Neural cell (in vitro differentiated cells): ENCODE results near the gene ZCCHC3. TPM values are rescaled to one million over a fixed set of nuclear protein-coding genes. Genes with fewer than 3 reads are reported as not detected.

Experiments used
- H2AFZ ChIP-seq: fragments of 200-600, 300-800 bp; sonication (generic), shearing (Covaris generic); 2 replicates; pipeline ENCODE4 v1.6.0; 2014; ENCODE audit warnings: low read depth, mild to moderate bottlenecking, antibody characterized with exemption, low read length, moderate library complexity
- H3F3A ChIP-seq: fragments of 200-600 bp; shearing (Covaris generic); 2 replicates; pipeline ENCODE4 v1.6.1; 2016; ENCODE audit warnings: mild to moderate bottlenecking, moderate library complexity, mixed read lengths, antibody characterized with exemption, low read length; ENCODE audit not compliant: insufficient read depth, poor library complexity, severe bottlenecking
- H3K27ac ChIP-seq: fragments of 200-600, 300-800 bp; sonication (generic), shearing (Covaris generic); 2 replicates; pipeline ENCODE4 v1.5.1; 2014; ENCODE audit warnings: mild to moderate bottlenecking, low read length, moderate library complexity
- H3K27me3 ChIP-seq: fragments of 300-800, 200-600 bp; sonication (generic), shearing (Covaris generic); 2 replicates; pipeline ENCODE4 v1.6.0; 2014; ENCODE audit warnings: mild to moderate bottlenecking, low read depth, low read length, moderate library complexity; ENCODE audit not compliant: insufficient read depth
- H3K36me3 ChIP-seq: fragments of 300-800, 200-600 bp; sonication (generic), shearing (Covaris generic); 2 replicates; pipeline ENCODE4 v1.5.1; 2014; ENCODE audit warnings: mild to moderate bottlenecking, antibody characterized with exemption, low read length, moderate library complexity; ENCODE audit not compliant: insufficient read depth
- H3K4me2 ChIP-seq: fragments of 300-800, 200-600 bp; sonication (generic), shearing (Covaris generic); 2 replicates; pipeline ENCODE4 v1.6.0; 2014; ENCODE audit warnings: mild to moderate bottlenecking, low read length
- H3K4me3 ChIP-seq: fragments of 300-800, 200-600 bp; sonication (generic), shearing (Covaris generic); 2 replicates; pipeline ENCODE4 v1.5.1; 2014; ENCODE audit warnings: mild to moderate bottlenecking, low read length, moderate library complexity
- H3K79me2 ChIP-seq: fragments of 200-600 bp; shearing (Covaris generic); replicated peaks from 2 replicates; pipeline ENCODE4 v1.6.0; 2014; ENCODE audit warnings: mild to moderate bottlenecking, low read length, moderate library complexity; ENCODE audit not compliant: insufficient read depth
- H3K9ac ChIP-seq: fragments of 300-800, 200-600 bp; sonication (generic), shearing (Covaris generic); 2 replicates; pipeline ENCODE4 v1.6.1; 2016; ENCODE audit warnings: mild to moderate bottlenecking, low read length, mixed read lengths
- H3K9me2 ChIP-seq: fragments of 200-600 bp; shearing (Covaris generic); 2 replicates; pipeline ENCODE4 v1.6.1; 2016; ENCODE audit warnings: mild to moderate bottlenecking, low read length, mixed read lengths; ENCODE audit not compliant: insufficient read depth
- H3K9me3 ChIP-seq: fragments of 200-600, 300-800 bp; sonication (generic), shearing (Covaris generic); 2 replicates; pipeline ENCODE4 v1.6.1; 2016; ENCODE audit warnings: mild to moderate bottlenecking, mixed run types, low read length, moderate library complexity, mixed read lengths
- H4K20me1 ChIP-seq: fragments of 200-600 bp; shearing (Covaris generic); 2 replicates; pipeline ENCODE4 v1.6.1; 2016; ENCODE audit warnings: mild to moderate bottlenecking, mixed run types; ENCODE audit not compliant: insufficient read depth
- CTCF ChIP-seq: fragments of 450-650 bp; IDR thresholded peaks from 2 replicates; pipeline ENCODE4 v1.5.1; 2014; ENCODE audit warnings: antibody characterized with exemption, mild to moderate bottlenecking, moderate library complexity; ENCODE audit not compliant: poor library complexity, severe bottlenecking
- EZH2 ChIP-seq: fragments of 200-600, 300-800 bp; shearing (Covaris generic), sonication (generic); IDR thresholded peaks from 2 replicates; pipeline ENCODE4 v1.6.1; 2014; ENCODE audit warnings: antibody characterized with exemption, low read length, borderline replicate concordance, mild to moderate bottlenecking; ENCODE audit not compliant: insufficient read depth, poor library complexity, severe bottlenecking
- MXI1 ChIP-seq: fragments of 450-650 bp; conservative IDR thresholded peaks from 2 replicates; pipeline ENCODE4 v1.6.1; 2014; ENCODE audit warnings: antibody characterized with exemption, mild to moderate bottlenecking; ENCODE audit not compliant: poor library complexity, severe bottlenecking
- POLR2AphosphoS5 ChIP-seq: IDR thresholded peaks from 2 replicates; pipeline ENCODE4 v1.6.1; 2012
- REST ChIP-seq: IDR thresholded peaks from 2 replicates; pipeline ENCODE4 v1.6.1; 2012; ENCODE audit warnings: borderline replicate concordance
- SMC3 ChIP-seq: fragments of 450-650 bp; conservative IDR thresholded peaks from 2 replicates; pipeline ENCODE4 v1.6.1; 2014; ENCODE audit warnings: antibody characterized with exemption, mild to moderate bottlenecking, moderate library complexity; ENCODE audit not compliant: poor library complexity
- TAF1 ChIP-seq: IDR thresholded peaks from 2 replicates; pipeline ENCODE4 v1.6.1; 2012; ENCODE audit warnings: low read depth
- polyA plus RNA-seq: library from polyadenylated mRNA; depleted of rRNA; stranded (reverse); fragments of >200 nt; gene quantifications from 2 replicates; pipeline ENCODE4 v1.2.3, GENCODE V29; 2014

ZCCHC3 gene
- polyA plus RNA-seq, 1 donor from 2014 or later, result 15.5 TPM

GRCh38 chr20:346033-346639 lies 48.8 kb downstream of the ZCCHC3 start:
- Histone ChIP-seq H3K4me3 (peak overlapping the region; percentile 84), H3K9ac (peak overlapping the region; percentile 97), H3K27me3 (no peaks in the 10 kb centered on the region), H3K9me2 (no peaks in the 10 kb centered on the region), H3K79me2 (peaks cover 13% of the 10 kb centered on the region), H2AFZ (peak overlapping the region; percentile 56), H3F3A (no peaks in the 10 kb centered on the region), H3K9me3 (no peaks in the 10 kb centered on the region), H3K36me3 (no peaks in the 10 kb centered on the region), H3K27ac (peak overlapping the region; percentile 98), H4K20me1 (no peaks in the 10 kb centered on the region), H3K4me2 (peak overlapping the region; percentile 43)
- TF ChIP-seq EZH2 (no peak), MXI1 (no peak), CTCF (no peak), REST (no peak), TAF1 (no peak), SMC3 (no peak)

- H3K4me3 ChIP-seq, result peak within 1 kb of the TSS; percentile 84
- H3K27ac ChIP-seq, result peak within 1 kb of the TSS; percentile 98
- peak within 1 kb of the TSS; percentile 97 for H3K9ac ChIP-seq
- no peaks in the 10 kb centered on the region for H3K27me3 ChIP-seq
- no peaks in the 10 kb centered on the region for H3K9me2 ChIP-seq
- H2AFZ ChIP-seq, result peak within 1 kb of the TSS; percentile 80
- H3F3A ChIP-seq, result no peaks in the 10 kb centered on the region
- no peaks in the 10 kb centered on the region for H3K9me3 ChIP-seq
- no peaks in the 10 kb centered on the region for H3K36me3 ChIP-seq
- H3K79me2 ChIP-seq, result peaks cover 13% of the 10 kb centered on the region
- H4K20me1 ChIP-seq, result no peaks in the 10 kb centered on the region
- TF ChIP-seq REST (no peak), SMC3 (no peak), TAF1 (peak; percentile 46), MXI1 (peak; percentile 30), EZH2 (no peak), POLR2AphosphoS5 (peak; percentile 89)
- H3K4me2 ChIP-seq, result peak within 1 kb of the TSS; percentile 87
Observed at GRCh38 chr20:346640-347316, 49.4 kb downstream of the ZCCHC3 start, which contains the start of gene NRSN2. TSS of gene NRSN2 (plus strand) at chr20:347111. CDS start at chr20:349644, 2,533 bp downstream.
